ENCODE measurements around the gene PCDHGC3. TPM values are rescaled to one million over a fixed set of nuclear protein-coding genes. Genes with fewer than 3 reads are reported as not detected.

Gene PCDHGC3
- polyA plus RNA-seq, 1 experiment, result 56.3 TPM

GRCh38 chr5:141492168-141492885, 16.6 kb downstream of the PCDHGC3 start:
- DNase-seq (ENCODE audit: low read depth), result no peak
- ChIA-PET POLR2A (no interaction called here), CTCF (interaction anchor here (0.8 to 1.7 kb wide), 5 partner anchors 8 to 95 kb away, joined by 3 to 7 read pairs (median 3); no protein-coding TSS in a partner anchor)
- Histone ChIP-seq H3K36me3 (ENCODE audit: control insufficient read depth, insufficient read depth, low read length) (peaks cover 13% of the 10 kb centered on the region), H3K4me3 (ENCODE audit: low read depth, low read length) (no peak overlapping the region), H3K27me3 (ENCODE audit: control insufficient read depth, insufficient read depth, low read length) (no peaks in the 10 kb centered on the region)
- TF ChIP-seq CTCF (IDR thresholded peaks at IDR 0.05; ENCODE audit: insufficient read depth, low read depth, low read length), result no peak

GRCh38 chr5:141493500-141494422, 18.0 kb downstream of the PCDHGC3 start:
- ChIA-PET POLR2A (no interaction called here), CTCF (interaction anchor here (0.8 to 2.0 kb wide), 8 partner anchors 13 to 155 kb away, joined by 3 to 7 read pairs (median 4); partner anchors contain the start of genes PCDHGA12 and PCDHGA2)
- no peak for DNase-seq (ENCODE audit: low read depth)
- Histone ChIP-seq H3K4me3 (ENCODE audit: low read depth, low read length) (no peak overlapping the region), H3K36me3 (ENCODE audit: control insufficient read depth, insufficient read depth, low read length) (peaks cover 15% of the 10 kb centered on the region), H3K27me3 (ENCODE audit: control insufficient read depth, insufficient read depth, low read length) (no peaks in the 10 kb centered on the region)
- TF ChIP-seq CTCF (IDR thresholded peaks at IDR 0.05; ENCODE audit: insufficient read depth, low read depth, low read length), result no peak

GRCh38 chr5:141494761-141495452, 19.1 kb downstream of the PCDHGC3 start:
- POLR2A ChIA-PET, result no interaction called here
- DNase-seq (ENCODE audit: low read depth), result no peak
- H3K36me3 ChIP-seq (ENCODE audit: control insufficient read depth, insufficient read depth, low read length), result peaks cover 15% of the 10 kb centered on the region
- H3K4me3 ChIP-seq (ENCODE audit: low read depth, low read length), result no peak overlapping the region
- CTCF ChIA-PET, result interaction anchor here (0.6 to 2.1 kb wide), 4 partner anchors 18 to 74 kb away, joined by 3 to 6 read pairs (median 4); partner anchors contain the start of gene PCDHGA11
- no peak for TF ChIP-seq CTCF (IDR thresholded peaks at IDR 0.05; ENCODE audit: insufficient read depth, low read depth, low read length)
- no peaks in the 10 kb centered on the region for H3K27me3 ChIP-seq (ENCODE audit: control insufficient read depth, insufficient read depth, low read length)

- no peak for DNase-seq (ENCODE audit: low read depth)
- ChIA-PET CTCF (interaction anchor here (0.6 to 2.7 kb wide), 6 partner anchors 17 to 75 kb away, joined by 3 to 8 read pairs (median 4); partner anchors contain the start of genes PCDHGA11 and PCDHGA12), POLR2A (no interaction called here)
- Histone ChIP-seq H3K4me3 (ENCODE audit: low read depth, low read length) (no peak overlapping the region), H3K27me3 (ENCODE audit: control insufficient read depth, insufficient read depth, low read length) (no peaks in the 10 kb centered on the region), H3K36me3 (ENCODE audit: control insufficient read depth, insufficient read depth, low read length) (peaks cover 14% of the 10 kb centered on the region)
- no peak for TF ChIP-seq CTCF (IDR thresholded peaks at IDR 0.05; ENCODE audit: insufficient read depth, low read depth, low read length)
These were observed 19.7 kb downstream of the PCDHGC3 start for GRCh38 chr5:141495453-141495811.

Measured in BJ (cell line).